ENCODE measurements around the gene RFC3.

Gene RFC3

GRCh38 chr13:33872005-33872351, 54.0 kb downstream of the RFC3 start:
- Histone ChIP-seq H3K36me3 (ENCODE audit: control insufficient read depth, insufficient read depth, low read length) (no peaks in the 10 kb centered on the region), H3K4me3 (ENCODE audit: low read length) (no peak overlapping the region), H3K27me3 (ENCODE audit: control insufficient read depth, insufficient read depth, low read length) (no peaks in the 10 kb centered on the region), H3K4me1 (ENCODE audit: control insufficient read depth, insufficient read depth, low read length) (peaks cover 7% of the 10 kb centered on the region), H3K9me3 (ENCODE audit: control insufficient read depth, low read length) (no peaks in the 10 kb centered on the region), H3K9ac (ENCODE audit: low read length) (no peak overlapping the region)

DNA sequence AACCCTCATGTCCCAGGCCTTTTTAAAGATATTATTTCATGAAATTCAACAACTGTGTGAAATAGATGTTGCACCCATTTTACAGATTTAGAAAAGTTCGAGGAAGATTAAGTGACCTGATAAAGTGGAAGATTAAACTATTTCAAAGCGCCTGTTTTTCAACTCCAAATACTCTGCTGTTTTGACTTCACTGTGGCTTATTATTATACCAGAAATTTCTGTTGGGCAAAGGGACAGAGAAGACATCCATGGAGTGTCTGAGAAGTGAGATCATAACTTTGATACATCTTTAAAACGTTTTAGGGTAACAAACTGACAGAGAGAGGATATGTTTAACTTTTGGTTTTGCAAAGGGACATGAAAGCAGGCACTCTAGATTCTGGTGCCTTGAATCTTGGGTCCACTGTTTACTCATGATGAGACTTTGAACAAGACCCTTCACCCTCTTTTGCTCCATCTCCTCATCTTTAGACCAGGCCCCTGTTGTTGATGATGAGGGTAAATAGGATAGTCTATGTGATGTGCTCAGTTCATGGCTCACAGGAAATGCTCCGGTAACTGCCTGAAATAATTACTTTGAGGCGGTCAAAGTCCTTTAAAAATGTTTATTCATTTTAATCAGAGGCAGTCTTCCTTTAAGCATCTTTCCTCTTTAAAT, 55.4 kb downstream of the RFC3 start:
- H3K4me1 ChIP-seq (ENCODE audit: control insufficient read depth, insufficient read depth, low read length) = peaks cover 7% of the 10 kb centered on the region
- H3K4me3 ChIP-seq (ENCODE audit: low read length) = no peak overlapping the region
- no peaks in the 10 kb centered on the region for H3K9me3 ChIP-seq (ENCODE audit: control insufficient read depth, low read length)
- no peaks in the 10 kb centered on the region for H3K27me3 ChIP-seq (ENCODE audit: control insufficient read depth, insufficient read depth, low read length)
- no peaks in the 10 kb centered on the region for H3K36me3 ChIP-seq (ENCODE audit: control insufficient read depth, insufficient read depth, low read length)
- H3K9ac ChIP-seq (ENCODE audit: low read length) = no peak overlapping the region

- Histone ChIP-seq H3K9ac (ENCODE audit: low read length) (no peak overlapping the region), H3K36me3 (ENCODE audit: control insufficient read depth, insufficient read depth, low read length) (no peaks in the 10 kb centered on the region), H3K4me1 (ENCODE audit: control insufficient read depth, insufficient read depth, low read length) (peaks cover 7% of the 10 kb centered on the region), H3K9me3 (ENCODE audit: control insufficient read depth, low read length) (no peaks in the 10 kb centered on the region), H3K4me3 (ENCODE audit: low read length) (no peak overlapping the region), H3K27me3 (ENCODE audit: control insufficient read depth, insufficient read depth, low read length) (no peaks in the 10 kb centered on the region)
Measured at GRCh38 chr13:33874871-33875270, 56.9 kb downstream of the RFC3 start.

- no peaks in the 10 kb centered on the region for H3K9me3 ChIP-seq (ENCODE audit: control insufficient read depth, low read length)
- H3K36me3 ChIP-seq (ENCODE audit: control insufficient read depth, insufficient read depth, low read length) = no peaks in the 10 kb centered on the region
- no peak overlapping the region for H3K9ac ChIP-seq (ENCODE audit: low read length)
- H3K4me1 ChIP-seq (ENCODE audit: control insufficient read depth, insufficient read depth, low read length) = peaks cover 7% of the 10 kb centered on the region
- H3K4me3 ChIP-seq (ENCODE audit: low read length) = no peak overlapping the region
- H3K27me3 ChIP-seq (ENCODE audit: control insufficient read depth, insufficient read depth, low read length) = no peaks in the 10 kb centered on the region
Measured at GRCh38 chr13:33875618-33876401, 57.9 kb downstream of the RFC3 start.

GRCh38 chr13:33876716-33877394, 58.9 kb downstream of the RFC3 start:
- H3K27me3 ChIP-seq (ENCODE audit: control insufficient read depth, insufficient read depth, low read length) = no peaks in the 10 kb centered on the region

DNA sequence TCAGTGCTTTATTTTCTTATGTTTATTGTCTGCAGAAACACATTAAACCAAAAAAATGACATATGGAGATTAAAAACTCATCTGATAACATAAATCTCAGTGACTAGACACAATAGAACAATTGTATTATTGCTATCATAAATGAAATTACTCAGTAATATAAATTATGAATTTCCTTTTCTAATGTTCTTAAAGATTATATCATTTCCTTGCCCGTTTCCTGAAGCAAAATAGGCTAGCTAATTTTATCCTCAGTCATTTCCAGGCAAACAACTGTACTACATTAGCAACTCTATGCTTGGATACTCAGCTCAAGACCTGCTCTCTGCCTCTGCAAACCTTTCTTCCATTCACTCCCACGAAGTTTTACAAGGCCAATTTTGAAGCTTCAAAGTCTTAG, 61.2 kb downstream of the RFC3 start:
- Histone ChIP-seq H3K4me3 (ENCODE audit: low read length) (no peak overlapping the region), H3K27me3 (ENCODE audit: control insufficient read depth, insufficient read depth, low read length) (no peaks in the 10 kb centered on the region), H3K4me1 (ENCODE audit: control insufficient read depth, insufficient read depth, low read length) (no peaks in the 10 kb centered on the region), H3K9me3 (ENCODE audit: control insufficient read depth, low read length) (no peaks in the 10 kb centered on the region), H3K36me3 (ENCODE audit: control insufficient read depth, insufficient read depth, low read length) (no peaks in the 10 kb centered on the region), H3K9ac (ENCODE audit: low read length) (no peak overlapping the region)

More at GRCh38 chr13:33876716-33877394, 58.9 kb downstream of the RFC3 start:
- Histone ChIP-seq H3K9ac (ENCODE audit: low read length) (no peak overlapping the region), H3K4me3 (ENCODE audit: low read length) (no peak overlapping the region), H3K36me3 (ENCODE audit: control insufficient read depth, insufficient read depth, low read length) (no peaks in the 10 kb centered on the region), H3K4me1 (ENCODE audit: control insufficient read depth, insufficient read depth, low read length) (no peaks in the 10 kb centered on the region), H3K9me3 (ENCODE audit: control insufficient read depth, low read length) (no peaks in the 10 kb centered on the region)

- Histone ChIP-seq H3K27me3 (ENCODE audit: control insufficient read depth, insufficient read depth, low read length) (no peaks in the 10 kb centered on the region), H3K9me3 (ENCODE audit: control insufficient read depth, low read length) (no peaks in the 10 kb centered on the region), H3K4me1 (ENCODE audit: control insufficient read depth, insufficient read depth, low read length) (no peaks in the 10 kb centered on the region), H3K9ac (ENCODE audit: low read length) (no peak overlapping the region), H3K36me3 (ENCODE audit: control insufficient read depth, insufficient read depth, low read length) (no peaks in the 10 kb centered on the region), H3K4me3 (ENCODE audit: low read length) (no peak overlapping the region)
Measured at GRCh38 chr13:33882804-33883203, 64.9 kb downstream of the RFC3 start.

DNA sequence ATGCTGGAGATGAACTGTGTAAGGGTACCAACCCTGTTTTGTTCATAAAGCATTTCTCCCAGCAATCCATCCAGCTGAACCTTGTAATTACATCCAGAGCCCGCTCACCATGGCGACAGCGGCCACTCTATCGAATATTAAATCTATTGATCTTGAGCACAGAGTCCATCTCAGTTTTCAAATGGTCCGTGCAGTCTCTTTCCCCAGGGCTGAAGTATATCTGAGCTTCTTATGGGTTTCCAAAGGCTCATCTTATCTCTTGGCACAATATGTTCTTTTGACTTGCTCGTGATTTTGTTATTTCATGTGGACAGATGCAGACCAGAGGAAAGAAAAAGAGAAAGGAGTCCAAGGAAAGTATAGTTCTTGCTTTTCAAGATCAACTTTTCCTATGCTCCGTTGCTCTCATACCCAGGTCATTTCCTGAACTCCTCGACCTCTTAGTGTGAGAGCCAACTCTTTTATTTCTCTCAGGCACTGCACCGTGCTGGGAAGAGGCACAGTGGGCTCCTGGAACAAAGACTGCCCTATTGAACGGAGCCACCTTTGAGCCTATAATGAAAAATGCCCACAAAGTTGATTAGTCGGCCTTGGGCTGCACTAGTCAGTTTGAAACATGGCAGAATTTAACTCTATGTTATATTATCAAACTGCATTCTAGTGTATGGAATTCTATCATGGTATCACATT, 66.7 kb downstream of the RFC3 start:
- H3K9me3 ChIP-seq (ENCODE audit: control insufficient read depth, low read length) = no peaks in the 10 kb centered on the region
- H3K9ac ChIP-seq (ENCODE audit: low read length) = no peak overlapping the region
- H3K27me3 ChIP-seq (ENCODE audit: control insufficient read depth, insufficient read depth, low read length) = no peaks in the 10 kb centered on the region
- H3K36me3 ChIP-seq (ENCODE audit: control insufficient read depth, insufficient read depth, low read length) = no peaks in the 10 kb centered on the region
- no peak overlapping the region for H3K4me3 ChIP-seq (ENCODE audit: low read length)
- no peaks in the 10 kb centered on the region for H3K4me1 ChIP-seq (ENCODE audit: control insufficient read depth, insufficient read depth, low read length)
